Measurements from ENCODE around the gene TOB1. TPM values are rescaled to one million over a fixed set of nuclear protein-coding genes. Genes with fewer than 3 reads are reported as not detected.

TOB1 gene
- total and polyA plus RNA-seq, 9 of the 15 experiments (the other 6 are each of a cell fraction or from before 2014, with no cell fraction given) = 4.8 to 63.7 (median 13.2) TPM

- TF ChIP-seq ZBTB40 (IDR thresholded peaks at IDR 0.05) (no peak), ZBTB40 (CRISPR knock-in tag; IDR thresholded peaks at IDR 0.05) (no peak), ZC3H11A (IDR thresholded peaks at IDR 0.05; ENCODE audit: low read depth, low read length) (no peak), RBFOX2 (IDR thresholded peaks at IDR 0.05; ENCODE audit: low read depth, low read length) (no peak), SMARCB1 (IDR thresholded peaks at IDR 0.05; ENCODE audit: insufficient read length, low read depth) (no peak), DNMT1 (IDR thresholded peaks at IDR 0.05) (no peak), SFPQ (IDR thresholded peaks at IDR 0.05; ENCODE audit: low read depth, low read length) (no peak)
Measured at GRCh38 chr17:50892101-50892776, 26.1 kb upstream of the TOB1 start (continued).

Measured in K562 (cell line).